GM06990 (cell line): ENCODE results near the gene PGAM5.

Experiments
- DNase-seq: peaks from one replicate; pipeline ENCODE4 v3.0.0-alpha.2; 2011; ENCODE audit not compliant: insufficient read length; ENCODE audit errors: extremely low read depth
- H3K27me3 ChIP-seq: replicated peaks from 2 replicates; pipeline ENCODE4 v1.6.0; 2011; ENCODE audit warnings: low read length; ENCODE audit not compliant: control insufficient read depth, insufficient read depth
- H3K36me3 ChIP-seq: 2 replicates; pipeline ENCODE4 v1.5.1; 2011; ENCODE audit warnings: low read length; ENCODE audit not compliant: control insufficient read depth, insufficient read depth
- H3K4me3 ChIP-seq: replicated peaks from 2 replicates; pipeline ENCODE4 v1.5.1; 2011; ENCODE audit warnings: low read depth, mild to moderate bottlenecking, control low read depth, low read length
- CTCF ChIP-seq: IDR thresholded peaks from 2 replicates; pipeline ENCODE4 v1.5.1; 2011; ENCODE audit warnings: low read length, control low read depth, mild to moderate bottlenecking, inconsistent platforms; ENCODE audit not compliant: insufficient read depth, poor library complexity, severe bottlenecking

Gene PGAM5

DNA sequence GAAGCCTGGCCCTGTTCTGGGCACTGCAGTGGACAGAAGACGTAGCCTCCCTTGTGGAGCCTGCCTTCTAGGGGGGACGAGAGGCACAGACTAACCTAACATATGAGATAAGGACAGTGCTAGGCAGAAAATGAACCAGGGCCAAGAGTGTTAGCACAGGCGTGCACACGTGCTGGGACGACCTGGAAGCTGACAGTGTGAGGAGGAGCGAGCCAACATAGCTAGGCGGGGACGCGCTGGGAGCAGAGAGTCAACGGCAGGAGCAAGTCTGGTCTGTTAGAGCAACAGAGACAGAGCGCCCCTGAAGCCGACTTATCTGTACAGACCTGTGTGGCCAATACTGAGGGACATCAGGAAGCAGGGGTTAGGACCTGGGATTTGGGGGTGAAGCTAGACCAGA is 15.2 kb upstream of the PGAM5 start:
- no peak overlapping the region for H3K4me3 ChIP-seq
- no peaks in the 10 kb centered on the region for H3K27me3 ChIP-seq
- DNase-seq, result no peak
- no peak for TF ChIP-seq CTCF
- H3K36me3 ChIP-seq, result peaks cover 5% of the 10 kb centered on the region

GRCh38 chr12:132698341-132698740 is 12.3 kb upstream of the PGAM5 start:
- DNase-seq, result no peak
- Histone ChIP-seq H3K4me3 (no peak overlapping the region), H3K36me3 (peaks cover 12% of the 10 kb centered on the region), H3K27me3 (no peaks in the 10 kb centered on the region)
- no peak for TF ChIP-seq CTCF

- H3K36me3 ChIP-seq, result peaks cover 12% of the 10 kb centered on the region
- no peak for TF ChIP-seq CTCF
- DNase-seq, result no peak
- no peak overlapping the region for H3K4me3 ChIP-seq
- no peaks in the 10 kb centered on the region for H3K27me3 ChIP-seq
These were observed 10.3 kb upstream of the PGAM5 start for GRCh38 chr12:132700212-132700822.

GRCh38 chr12:132702640-132703039 is 8.0 kb upstream of the PGAM5 start:
- no peak overlapping the region for H3K4me3 ChIP-seq
- no peak for TF ChIP-seq CTCF
- H3K27me3 ChIP-seq, result no peaks in the 10 kb centered on the region
- DNase-seq, result no peak
- peaks cover 8% of the 10 kb centered on the region for H3K36me3 ChIP-seq

DNA sequence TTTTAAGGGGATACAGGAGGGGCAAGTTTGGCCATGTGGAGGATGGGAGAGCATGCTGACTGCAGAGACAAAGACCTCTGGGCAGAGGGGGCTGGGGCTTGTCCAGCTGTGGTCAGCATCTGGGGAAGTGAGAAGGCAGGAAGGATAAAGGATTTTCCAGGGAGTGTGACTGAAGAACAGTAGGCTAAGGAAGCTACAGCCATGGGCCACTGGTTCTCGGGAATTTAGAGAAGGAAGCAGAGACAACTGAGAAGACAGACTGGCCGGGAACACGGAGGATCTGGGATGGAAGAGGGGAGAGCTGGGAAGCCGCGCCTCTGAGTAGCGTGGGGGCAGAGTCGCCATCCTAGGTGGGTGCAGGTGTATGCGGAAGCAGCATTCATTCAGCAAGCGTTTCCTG is 7.0 kb upstream of the PGAM5 start:
- no peaks in the 10 kb centered on the region for H3K27me3 ChIP-seq
- no peak for DNase-seq
- no peak overlapping the region for H3K4me3 ChIP-seq
- TF ChIP-seq CTCF, result no peak
- H3K36me3 ChIP-seq, result peaks cover 7% of the 10 kb centered on the region

DNA sequence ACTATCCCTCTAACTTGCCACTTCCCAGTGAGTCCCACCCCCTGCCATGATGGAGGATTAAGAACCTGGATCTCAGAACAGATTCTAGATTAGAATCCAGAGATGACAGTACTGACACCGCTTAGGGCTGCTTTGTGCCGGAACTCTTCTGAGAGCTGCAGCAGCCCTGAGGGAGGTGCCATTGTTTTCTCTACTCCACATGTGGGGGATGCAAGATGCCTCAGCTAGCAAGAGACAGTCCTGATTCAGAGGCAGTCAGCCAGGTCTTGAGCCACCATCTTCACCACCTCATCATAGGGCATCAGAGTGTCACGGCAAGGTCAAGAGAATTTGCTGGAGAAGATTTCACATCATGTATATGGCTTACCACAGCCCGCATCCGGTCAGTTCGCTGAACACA is 3.4 kb upstream of the PGAM5 start:
- Histone ChIP-seq H3K36me3 (peaks cover 2% of the 10 kb centered on the region; the same call in 1 of the 2 replicates), H3K4me3 (no peak overlapping the region), H3K27me3 (no peaks in the 10 kb centered on the region)
- no peak for DNase-seq
- no peak for TF ChIP-seq CTCF
